ENCODE measurements around the gene GPRASP2. TPM values are rescaled to one million over a fixed set of nuclear protein-coding genes. Genes with fewer than 3 reads are reported as not detected.
A peak's percentile ranks its signal among the peaks of the same experiment; 100 is the strongest.

GPRASP2 gene
- total and polyA plus RNA-seq, 4 donors, result 1.8 to 10.2 (median 5.4) TPM

GRCh38 chrX:102745513-102745856 is 33.2 kb downstream of the GPRASP2 start:
- TF ChIP-seq JUND (IDR thresholded peaks at IDR 0.05) (no peak), HNF4G (IDR thresholded peaks at IDR 0.05) (no peak), REST (IDR thresholded peaks at IDR 0.05) (no peak), FOXA1 (IDR thresholded peaks at IDR 0.05) (no peak), RAD21 (IDR thresholded peaks at IDR 0.05) (no peak), EGR1 (IDR thresholded peaks at IDR 0.05; ENCODE audit: low read depth in 2 of 2) (no peak), SP1 (IDR thresholded peaks at IDR 0.05) (no peak), GABPA (IDR thresholded peaks at IDR 0.05 in 1 of 2, conservative IDR thresholded peaks at IDR 0.05 in 1 of 2) (no peak), ATF3 (IDR thresholded peaks at IDR 0.05) (no peak), TAF1 (conservative IDR thresholded peaks at IDR 0.05) (no peak), NR2F2 (IDR thresholded peaks at IDR 0.05) (no peak), FOXA2 (IDR thresholded peaks at IDR 0.05) (no peak), YY1 (IDR thresholded peaks at IDR 0.05) (no peak), RXRA (IDR thresholded peaks at IDR 0.05) (no peak), HNF4A (conservative IDR thresholded peaks at IDR 0.05) (no peak), MAX (IDR thresholded peaks at IDR 0.05) (no peak)
- TF ChIP-seq, protein P1, sequence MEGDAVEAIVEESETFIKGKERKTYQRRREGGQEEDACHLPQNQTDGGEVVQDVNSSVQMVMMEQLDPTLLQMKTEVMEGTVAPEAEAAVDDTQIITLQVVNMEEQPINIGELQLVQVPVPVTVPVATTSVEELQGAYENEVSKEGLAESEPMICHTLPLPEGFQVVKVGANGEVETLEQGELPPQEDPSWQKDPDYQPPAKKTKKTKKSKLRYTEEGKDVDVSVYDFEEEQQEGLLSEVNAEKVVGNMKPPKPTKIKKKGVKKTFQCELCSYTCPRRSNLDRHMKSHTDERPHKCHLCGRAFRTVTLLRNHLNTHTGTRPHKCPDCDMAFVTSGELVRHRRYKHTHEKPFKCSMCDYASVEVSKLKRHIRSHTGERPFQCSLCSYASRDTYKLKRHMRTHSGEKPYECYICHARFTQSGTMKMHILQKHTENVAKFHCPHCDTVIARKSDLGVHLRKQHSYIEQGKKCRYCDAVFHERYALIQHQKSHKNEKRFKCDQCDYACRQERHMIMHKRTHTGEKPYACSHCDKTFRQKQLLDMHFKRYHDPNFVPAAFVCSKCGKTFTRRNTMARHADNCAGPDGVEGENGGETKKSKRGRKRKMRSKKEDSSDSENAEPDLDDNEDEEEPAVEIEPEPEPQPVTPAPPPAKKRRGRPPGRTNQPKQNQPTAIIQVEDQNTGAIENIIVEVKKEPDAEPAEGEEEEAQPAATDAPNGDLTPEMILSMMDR (IDR thresholded peaks at IDR 0.05; ENCODE audit: low read depth, low read length, missing input control), result no peak
- TF ChIP-seq, protein P2, sequence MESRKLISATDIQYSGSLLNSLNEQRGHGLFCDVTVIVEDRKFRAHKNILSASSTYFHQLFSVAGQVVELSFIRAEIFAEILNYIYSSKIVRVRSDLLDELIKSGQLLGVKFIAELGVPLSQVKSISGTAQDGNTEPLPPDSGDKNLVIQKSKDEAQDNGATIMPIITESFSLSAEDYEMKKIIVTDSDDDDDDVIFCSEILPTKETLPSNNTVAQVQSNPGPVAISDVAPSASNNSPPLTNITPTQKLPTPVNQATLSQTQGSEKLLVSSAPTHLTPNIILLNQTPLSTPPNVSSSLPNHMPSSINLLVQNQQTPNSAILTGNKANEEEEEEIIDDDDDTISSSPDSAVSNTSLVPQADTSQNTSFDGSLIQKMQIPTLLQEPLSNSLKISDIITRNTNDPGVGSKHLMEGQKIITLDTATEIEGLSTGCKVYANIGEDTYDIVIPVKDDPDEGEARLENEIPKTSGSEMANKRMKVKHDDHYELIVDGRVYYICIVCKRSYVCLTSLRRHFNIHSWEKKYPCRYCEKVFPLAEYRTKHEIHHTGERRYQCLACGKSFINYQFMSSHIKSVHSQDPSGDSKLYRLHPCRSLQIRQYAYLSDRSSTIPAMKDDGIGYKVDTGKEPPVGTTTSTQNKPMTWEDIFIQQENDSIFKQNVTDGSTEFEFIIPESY (IDR thresholded peaks at IDR 0.05), result no peak
- no peak overlapping the region for H3K27ac ChIP-seq (ENCODE audit: low read depth in 1 of 2, low read length in 2 of 2)
- H3K27me3 ChIP-seq (ENCODE audit: control insufficient read depth in 4 of 4, insufficient read depth in 4 of 4, low read length in 3 of 4), result no peaks in the 10 kb centered on the region
- no peak for DNase-seq (ENCODE audit: low spot score)
- WGBS, result 42% methylated on average over 14 of the region's 14 CpGs
- no peaks in the 10 kb centered on the region for H3K9me3 ChIP-seq (ENCODE audit: control insufficient read depth in 4 of 4, low read length in 3 of 4)
- H3K4me1 ChIP-seq (ENCODE audit: control insufficient read depth in 4 of 4, insufficient read depth in 4 of 4, low read length in 3 of 4), result peaks cover 0 to 5% (median 0%) of the 10 kb centered on the region in 4 donors
- H3K36me3 ChIP-seq (ENCODE audit: control insufficient read depth in 4 of 4, insufficient read depth in 3 of 4, low read depth in 1 of 4, low read length in 3 of 4), result no peaks in the 10 kb centered on the region
- no peak overlapping the region for H3K9ac ChIP-seq (ENCODE audit: low read depth in 1 of 2, low read length in 2 of 2)
- peak overlapping the region in 1 of 3 donors; percentile 52 for H3K4me3 ChIP-seq (ENCODE audit: low read depth in 1 of 3, low read length in 3 of 3)
